Glomerular endothelial cell (primary cell): ENCODE results near the gene NCOA3. TPM values are rescaled to one million over a fixed set of nuclear protein-coding genes. Genes with fewer than 3 reads are reported as not detected.
"Not testable (repeated sequence)": the region's sequence is repeated elsewhere in the genome, so short reads cannot be mapped to it uniquely, and the experiment has no call there.

ENCODE experiments used
- DNase-seq: peaks from one replicate; pipeline ENCODE4 v3.0.0-alpha.2; 2011; ENCODE audit warnings: low read depth, low spot score; ENCODE audit errors: extremely low read depth
- total RNA-seq: library from RNA; depleted of rRNA; stranded (reverse); fragments of >200 nt; gene quantifications from 2 replicates; pipeline ENCODE4 v1.2.3, GENCODE V29; 2015

The NCOA3 gene
- 28.4 and 30.2 TPM in 2 replicates for total RNA-seq

DNA sequence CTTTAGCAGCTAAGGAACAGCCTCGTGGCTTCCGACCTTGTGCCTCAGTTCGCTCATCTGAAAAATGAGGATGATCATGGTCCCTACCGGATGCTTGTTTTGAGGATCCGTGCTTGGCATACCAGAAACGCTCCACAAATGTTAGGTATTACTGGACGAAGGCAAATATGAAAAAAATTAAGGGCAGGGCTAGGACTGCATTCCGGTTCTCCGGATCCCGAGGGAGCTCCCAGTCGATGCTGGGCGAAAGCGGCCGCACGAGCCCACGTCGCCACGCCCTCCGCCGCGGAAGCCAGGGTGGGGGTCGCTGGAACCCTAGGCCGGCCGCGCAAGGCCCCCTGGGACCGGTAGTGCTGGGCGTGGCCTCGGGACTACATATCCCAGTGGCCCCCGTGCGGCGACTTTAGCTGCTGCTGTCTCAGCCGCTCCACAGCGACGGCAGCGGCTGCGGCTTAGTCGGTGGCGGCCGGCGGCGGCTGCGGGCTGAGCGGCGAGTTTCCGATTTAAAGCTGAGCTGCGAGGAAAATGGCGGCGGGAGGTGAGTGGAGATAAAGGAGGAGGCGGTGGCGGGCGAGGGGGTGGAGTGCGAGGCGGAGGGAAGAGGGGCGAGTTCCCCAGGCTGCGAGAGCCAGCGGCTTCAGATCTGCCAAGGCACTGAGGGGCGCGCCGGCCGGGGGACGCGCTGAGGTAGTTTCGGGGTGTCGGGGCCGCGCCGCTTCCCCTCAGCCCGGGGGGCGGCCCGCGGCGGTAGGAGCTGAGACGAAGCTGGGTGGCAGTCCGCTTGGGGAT lies at the start of gene NCOA3:
Gene NCOA3 (plus strand): TSS at position 406 of the 789 bp plus-strand sequence. CDS start 120,361 bp downstream, outside the sequence.
- no peak for DNase-seq

DNA sequence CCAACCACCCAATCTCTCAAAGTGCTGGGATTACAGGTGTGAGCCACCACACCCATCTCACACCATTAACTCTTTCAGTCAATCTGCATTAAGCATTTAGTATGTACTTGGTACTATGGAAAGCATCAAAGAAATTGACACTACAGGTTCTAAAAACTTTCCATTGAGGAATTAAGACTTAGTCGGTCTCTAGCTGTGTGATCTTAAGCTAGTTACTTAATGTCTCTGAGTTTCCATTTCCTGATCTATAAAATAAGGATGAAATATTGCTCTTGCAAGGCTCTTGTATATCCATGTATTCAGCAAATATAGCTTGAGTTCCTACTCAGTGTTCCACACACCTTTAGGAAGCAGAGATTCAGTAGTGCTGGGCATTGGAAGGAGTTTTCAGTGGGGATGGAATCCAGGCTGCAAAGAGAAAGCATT lies 48.9 kb upstream of the NCOA3 start:
- DNase-seq, result no peak

DNA sequence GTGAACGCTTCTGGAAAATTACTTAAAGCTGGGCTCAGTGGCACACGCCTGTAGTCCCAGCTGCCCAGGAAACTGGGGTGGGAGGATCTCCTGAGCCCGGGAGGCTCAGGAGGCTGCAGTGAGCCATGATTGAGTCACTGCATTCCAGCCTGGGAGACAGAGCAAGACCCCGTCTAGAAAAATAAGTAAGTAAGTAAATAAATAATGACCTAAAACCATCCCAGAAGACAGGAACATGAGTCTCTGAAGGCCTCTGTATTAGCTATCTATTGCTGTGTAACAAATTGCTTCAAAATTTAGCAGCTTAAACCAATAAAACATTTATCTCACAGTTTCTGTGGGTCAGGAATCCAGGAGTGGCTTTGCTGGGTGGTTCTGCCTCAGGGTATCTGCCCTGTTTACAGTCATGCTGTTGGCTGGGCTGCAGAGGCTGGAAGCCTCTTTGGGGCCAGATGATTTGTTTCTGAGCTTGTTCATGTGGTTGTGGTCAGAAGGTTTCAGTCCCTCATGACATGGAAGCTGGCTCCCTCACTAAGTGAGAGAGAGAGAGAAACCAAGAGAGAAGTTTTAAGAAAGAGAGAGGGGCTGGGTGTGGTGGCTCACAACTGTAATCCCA lies 48.4 kb upstream of the NCOA3 start:
- no peak for DNase-seq

DNA sequence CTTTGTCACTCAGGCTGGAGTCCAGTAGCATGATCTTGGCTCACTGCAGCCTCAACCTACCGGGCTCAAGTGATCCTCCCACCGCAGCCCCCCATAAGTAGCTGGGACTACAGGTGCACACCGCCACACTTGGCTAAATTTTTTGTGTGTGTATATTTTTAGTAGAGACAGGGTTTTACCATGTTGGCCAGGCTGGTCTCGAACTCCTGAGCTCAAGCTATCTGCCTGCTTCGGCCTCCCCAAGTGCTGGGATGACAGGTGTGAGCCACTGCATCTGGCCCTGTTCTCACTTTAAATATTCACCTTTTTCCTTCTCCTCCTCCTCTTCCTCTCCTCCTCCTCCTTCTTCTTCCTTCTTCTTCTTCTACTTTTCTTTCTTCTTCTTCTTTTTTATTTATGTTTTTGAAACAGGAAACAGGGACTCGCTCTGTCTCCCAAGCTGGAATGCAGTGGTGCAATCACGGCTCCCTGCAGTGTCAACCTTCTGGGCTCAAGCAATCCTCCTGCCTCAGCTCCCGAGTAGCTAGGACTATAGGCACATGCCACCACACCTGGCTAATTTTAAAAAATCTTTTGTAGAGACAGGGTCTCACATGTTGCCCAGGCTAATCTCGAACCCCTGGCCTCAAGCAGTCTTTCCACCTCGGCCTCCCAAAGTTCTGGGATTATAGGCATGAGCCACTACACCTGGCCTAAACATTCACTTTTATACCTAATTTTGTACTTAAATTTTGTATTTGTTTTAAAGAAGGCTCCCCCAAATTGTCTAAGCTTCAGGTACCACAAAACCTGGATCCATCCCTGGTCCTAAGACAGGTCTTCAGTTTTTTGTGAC lies 47.2 kb upstream of the NCOA3 start:
- no peak for DNase-seq

DNA sequence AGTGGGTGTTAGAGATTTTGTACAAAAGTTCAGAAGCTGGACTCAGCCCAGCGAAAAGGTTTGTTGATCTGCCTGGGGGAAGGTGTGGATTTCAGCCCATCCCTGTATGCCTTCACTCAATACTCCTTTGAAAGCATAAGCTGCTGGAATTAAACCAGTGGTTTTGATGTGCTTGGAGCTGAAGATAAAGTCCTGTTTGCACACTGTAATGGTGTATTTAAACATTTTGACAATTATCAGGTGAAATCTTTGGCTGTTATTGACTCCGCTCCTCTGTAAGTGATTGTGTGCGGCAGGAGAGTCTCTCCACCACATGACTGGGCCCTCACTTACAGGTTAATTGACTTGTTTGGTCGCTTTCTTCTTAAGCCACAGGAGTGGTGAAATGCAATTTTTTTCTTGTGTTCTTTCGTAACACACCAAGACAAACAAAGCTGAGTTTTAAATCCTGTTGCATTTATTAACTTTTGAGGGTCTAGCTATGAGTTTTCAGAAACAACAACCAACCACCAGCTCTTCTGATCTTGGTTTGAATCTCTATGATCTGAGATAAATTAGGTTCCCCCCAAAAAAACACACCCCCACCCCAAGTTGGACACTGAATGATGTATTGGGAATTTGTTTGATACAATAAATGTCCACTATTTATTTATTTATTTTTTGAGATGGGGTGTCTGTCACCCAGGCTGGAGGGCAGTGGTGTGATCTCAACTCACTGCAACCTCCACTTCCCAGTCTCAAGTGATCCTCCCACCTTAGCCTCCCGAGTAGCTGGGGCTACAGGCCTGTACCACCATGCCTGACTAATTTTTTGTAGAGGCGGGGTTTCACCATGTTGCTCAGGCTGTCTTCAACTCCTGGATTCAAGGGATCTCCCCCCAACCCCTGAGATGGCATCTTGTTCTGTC lies 46.3 kb upstream of the NCOA3 start:
- DNase-seq, result no peak

DNA sequence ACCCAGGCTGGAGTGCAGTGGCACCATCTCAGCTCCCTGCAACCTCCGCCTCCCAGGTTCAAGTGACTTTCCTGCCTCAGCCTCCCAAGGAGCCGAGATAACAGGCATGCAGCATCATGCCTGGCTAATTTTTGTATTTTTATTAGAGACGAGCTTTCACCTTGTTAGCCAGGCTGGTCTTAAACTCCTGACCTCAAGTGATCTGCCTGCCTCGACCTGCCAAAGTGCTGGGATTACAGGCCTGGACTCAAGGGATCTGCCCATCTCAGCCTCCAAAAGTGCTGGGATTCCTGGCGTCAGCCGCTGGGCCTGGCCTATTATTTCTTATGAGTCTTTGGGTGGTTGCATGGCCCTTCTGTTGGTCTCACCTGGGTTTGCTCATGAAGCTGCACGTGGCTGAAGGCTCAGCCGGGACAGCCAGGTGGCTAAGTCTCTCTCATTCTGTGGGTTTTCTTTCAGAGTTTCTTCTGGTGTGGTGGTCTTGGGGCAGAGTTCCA lies 45.6 kb upstream of the NCOA3 start:
- DNase-seq, result no peak

DNA sequence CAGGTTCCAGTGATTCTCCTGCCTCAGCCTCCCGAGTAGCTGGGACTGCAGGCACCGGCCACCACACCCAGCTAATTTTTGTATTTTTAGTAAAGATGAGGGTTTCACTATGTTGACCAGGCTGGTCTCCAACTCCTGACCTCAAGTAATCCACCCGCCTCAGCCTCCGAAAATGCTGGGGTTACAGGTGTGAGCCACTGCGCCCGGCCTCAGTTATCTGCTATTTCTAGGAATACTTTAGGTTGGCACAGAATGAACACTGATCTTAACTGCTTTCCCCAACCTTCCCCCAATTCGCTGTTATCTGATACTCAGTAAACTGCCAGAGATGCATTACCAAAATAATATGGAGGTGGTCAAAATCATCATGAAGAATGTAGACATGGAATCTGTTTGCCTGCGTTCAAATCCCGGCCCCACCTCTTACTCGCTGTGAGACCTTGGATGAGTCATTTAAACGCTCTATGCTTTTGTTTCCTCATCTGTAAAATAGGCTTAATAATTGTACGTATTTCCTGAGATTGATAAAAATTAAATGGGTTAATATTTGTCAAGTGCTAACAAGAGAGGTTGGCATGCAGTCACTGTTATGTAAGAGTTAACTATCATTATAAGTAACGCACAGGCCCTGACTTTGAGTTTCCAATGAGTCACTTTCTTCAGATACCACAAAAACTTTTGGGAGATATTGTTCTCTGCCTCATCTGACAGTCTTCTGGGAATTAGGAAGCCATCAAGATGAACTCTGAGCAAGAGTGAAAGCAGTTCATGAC lies 44.5 kb upstream of the NCOA3 start:
- no peak for DNase-seq

DNA sequence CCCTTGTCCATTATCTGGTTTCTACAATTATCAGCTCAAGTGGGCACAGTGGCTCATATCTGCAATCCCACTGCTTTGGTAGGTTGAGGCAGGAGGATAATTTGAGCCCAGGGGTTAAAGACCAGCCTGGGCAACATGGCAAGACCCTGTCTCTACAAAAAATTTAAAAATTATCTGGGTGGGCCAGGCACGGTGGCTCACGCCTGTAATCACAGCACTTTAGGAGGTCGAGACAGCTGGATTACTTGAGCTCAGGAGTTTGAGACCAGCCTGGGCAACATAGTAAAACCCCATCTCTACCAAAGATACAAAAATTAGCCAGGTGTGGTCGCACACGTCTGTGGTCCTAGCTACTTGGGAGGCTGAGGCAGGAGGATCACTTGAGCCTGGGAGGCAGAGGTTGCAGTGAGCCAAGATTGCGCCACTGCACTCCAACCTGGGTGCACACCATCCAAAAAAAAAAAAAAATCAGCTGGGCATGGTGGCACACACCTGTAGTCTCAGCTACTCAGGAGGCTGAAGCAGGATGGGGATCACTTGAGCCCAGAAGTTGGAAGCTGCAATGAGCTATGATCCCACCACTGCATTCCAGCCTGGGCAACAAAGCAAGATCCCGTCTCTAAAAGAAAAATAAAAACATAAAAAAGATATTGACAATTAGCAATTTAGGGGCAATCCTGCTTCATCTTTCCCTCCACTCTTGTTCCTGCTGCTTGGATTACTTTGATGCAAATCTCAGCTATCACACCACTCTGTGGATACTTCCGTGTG lies 43.2 kb upstream of the NCOA3 start:
- DNase-seq, result not testable (repeated sequence)

DNA sequence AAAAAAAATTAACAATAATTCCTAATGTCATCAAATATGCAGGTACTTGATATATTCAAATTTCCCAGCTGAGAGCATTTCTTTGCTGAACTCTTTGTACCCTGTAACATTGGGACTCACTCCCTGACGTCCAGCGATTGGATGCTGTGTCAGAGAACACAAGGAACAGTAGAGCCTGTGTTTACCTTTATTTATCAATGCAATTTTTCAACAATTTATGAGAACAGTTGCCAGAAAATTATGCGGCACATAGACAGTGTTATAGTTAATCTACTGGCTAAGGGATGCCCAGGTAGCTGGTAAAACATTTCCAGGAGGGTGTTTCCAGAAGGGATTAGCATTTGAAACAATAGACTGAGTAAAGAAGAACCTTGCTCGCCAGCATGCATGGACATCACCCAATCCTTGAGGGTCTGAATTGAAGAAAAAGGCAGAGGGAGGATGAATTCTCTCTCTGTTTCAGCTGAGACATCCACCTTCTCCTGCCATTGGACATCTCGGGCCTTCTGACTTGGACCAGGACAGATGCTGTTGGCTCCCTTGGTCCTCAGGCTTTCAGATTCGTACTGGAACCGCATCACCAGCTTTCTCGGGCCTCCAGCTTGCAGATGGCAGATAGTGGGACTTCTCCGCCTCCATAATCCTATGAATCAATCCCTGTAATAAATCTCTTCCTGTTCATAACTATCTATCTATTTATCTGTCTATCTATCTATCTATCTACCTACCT lies 42.2 kb upstream of the NCOA3 start:
- no peak for DNase-seq

DNA sequence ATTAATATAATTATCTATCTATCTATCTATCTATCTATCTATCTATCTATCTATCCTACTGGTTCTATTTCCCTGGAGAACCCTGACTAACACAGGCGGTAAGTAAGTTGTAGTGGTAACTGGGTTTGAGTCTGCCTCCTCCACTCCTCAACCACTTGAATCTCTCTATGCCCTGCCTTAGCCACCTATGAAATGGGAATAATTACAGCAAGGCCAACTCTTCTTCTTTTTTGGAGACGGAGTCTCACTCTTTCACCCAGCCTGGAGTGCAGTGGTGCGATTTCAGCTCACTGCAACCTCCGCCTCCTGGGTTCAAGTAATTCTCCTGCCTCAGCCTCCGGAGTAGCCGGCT lies 41.0 kb upstream of the NCOA3 start:
- DNase-seq, result not testable (repeated sequence)

DNA sequence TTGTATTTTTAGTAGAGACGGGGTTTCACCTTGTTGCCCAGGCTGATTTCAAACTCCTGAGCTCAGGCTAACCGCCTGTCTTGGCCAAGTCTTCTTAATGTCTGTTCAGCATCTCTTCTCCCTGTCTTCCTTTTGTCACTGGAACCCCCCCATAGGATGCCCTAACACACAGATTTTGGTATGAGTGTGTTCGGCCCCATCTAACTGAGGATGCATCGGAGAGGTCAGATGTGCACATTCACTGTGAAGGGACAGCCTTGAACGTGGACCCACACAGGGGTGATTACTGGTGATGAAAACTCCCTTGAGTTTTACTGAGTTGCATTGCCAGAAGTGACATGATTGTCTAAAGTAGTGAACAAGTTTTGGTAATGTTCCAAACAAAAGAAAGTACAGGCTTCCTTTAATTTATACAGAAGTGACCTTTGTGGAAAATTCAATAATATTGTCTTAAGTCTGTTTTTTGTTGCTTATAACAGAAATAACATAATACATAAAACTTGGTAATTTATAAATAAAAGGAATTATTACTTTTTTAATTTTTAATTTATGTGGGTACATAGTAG lies 40.5 kb upstream of the NCOA3 start:
- no peak for DNase-seq

DNA sequence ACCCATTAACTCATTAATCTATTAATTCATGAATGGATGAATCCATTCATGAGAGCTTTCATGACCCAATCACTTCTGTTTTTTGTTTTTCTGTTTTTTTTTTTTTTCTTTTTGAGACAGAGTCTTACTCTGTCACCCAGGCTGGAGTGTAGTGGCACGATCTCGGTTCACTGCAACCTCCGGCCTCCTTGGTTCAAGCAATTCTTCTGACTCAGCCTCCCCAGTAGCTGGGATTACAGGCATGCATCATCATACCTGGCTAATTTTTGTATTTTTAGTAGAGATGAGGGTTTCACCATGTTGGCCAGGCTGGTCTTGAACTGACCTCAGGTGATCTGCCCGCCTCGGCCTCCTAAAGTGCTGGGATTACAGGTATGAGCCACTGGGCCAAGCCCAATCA lies 39.8 kb upstream of the NCOA3 start:
- not testable (repeated sequence) for DNase-seq

DNA sequence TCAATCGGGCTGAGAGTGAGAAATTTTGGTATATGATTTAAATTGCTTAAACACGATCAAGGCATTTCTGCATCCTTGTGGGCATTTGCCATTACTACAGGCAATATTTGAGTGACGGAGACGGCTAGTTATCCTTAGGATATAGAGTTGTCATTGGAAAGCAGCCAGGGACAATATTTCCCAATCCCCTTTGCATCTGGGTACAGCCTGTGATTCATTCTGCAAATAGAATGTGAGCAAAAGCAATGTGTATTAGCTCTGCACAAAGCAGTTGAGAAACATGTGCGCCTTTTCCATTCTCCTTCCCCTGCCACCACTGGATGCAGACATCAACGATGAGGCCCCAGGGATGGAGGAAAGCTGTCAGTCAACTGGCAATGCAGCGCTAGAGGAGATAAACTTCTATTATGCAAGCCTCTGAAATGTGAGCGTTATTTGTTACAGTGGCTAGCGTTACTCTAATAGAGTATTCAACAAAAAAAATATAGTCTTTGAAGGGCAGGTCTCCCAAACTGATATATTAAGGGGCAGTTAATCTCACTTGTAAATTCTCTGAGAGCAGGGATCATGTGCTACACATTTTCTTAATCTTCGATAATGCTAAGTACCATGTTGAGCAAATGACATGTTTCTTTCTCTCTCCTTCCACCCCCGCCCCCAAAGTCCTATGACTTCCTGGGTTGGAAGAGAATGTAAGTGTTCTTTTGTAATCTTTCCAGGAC lies 37.1 kb upstream of the NCOA3 start:
- peak; percentile 71 for DNase-seq

DNA sequence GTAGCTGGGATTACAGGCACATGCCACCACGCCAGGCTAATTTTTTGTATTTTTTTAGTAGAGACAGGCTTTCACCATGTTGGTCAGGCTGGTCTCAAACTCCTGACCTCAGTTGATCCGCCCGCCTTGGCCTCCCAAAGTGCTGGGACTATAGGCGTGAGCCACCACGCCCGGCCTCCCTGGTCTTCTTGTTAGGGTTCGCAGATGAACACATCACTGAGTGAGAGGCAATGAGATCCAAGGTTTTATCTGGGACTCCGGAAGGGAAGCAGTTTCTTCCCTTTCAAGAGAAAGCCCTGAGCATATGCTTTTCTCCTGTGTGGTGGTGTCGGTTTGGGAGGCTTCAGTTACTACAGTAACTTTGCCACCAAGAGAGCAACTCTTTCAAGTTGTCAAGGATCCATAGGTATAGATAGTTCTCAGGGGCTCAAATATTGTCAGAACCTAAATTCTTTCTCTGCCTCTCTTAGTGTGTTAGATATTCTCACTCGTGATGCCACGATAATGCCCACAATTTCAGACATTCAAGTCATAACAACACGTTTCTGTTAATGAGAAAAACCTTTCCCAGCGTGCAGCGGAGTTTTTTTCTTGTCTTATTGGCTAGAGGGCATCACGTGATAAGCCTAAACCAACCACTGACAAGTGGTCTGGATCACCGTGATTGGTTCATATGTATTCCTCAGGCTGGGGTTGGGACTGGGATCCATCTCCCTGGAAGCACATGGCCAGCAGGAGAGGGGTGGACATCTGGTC lies 36.2 kb upstream of the NCOA3 start:
- no peak for DNase-seq

DNA sequence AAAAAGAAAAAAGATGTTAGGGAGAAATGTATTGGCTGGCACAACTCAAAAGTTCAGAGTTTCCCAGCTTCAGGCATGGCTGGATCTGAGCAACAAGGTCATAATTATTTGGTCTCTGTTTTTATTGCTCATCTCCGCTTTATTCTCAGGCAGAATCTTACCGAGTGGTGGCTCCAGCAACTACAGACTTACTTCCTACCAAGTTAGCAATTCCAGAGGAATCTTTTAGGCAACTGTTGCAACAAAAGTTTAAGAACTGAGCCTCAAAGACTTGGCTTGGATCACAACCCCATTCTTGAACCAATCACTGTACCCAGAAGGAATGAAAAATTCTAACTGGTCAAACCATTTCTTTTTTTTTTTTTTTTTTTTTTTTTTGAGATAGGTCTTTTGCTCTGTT lies 35.5 kb upstream of the NCOA3 start:
- no peak for DNase-seq

DNA sequence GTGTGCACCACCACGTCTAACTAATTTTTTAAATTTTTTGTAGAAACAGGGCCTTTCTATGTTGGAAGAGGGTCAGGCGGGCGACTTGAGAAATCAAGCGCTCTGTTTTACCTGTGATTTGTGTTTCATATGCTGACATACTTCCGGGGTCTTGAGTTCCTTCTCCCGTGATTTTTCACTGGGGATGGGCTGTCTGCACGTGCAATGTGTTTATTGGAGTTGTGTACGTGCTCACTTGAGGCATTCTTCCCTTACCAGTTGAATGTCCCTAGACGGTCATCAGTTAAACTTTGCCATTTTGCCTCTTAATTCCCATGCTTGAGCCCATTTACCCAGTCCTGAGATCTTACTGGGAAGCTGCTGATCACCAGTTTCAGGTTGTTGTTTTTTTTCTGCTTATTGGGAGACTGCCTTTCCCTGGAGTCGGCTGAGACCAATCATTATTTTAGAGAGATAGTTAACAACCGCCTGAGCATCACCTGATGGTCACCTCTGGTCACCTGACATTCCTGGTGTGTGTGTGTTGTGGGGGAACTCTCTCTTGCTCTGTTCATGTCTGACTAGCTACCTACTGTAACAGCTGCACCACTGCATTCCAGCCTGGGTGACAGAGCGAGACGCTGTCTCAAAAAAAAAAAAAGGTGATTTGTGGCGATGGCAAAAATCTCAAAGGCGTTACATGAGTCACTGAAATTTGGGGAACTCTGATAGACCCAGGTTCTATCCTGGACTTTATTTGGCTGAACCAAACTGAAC lies 34.8 kb upstream of the NCOA3 start:
- no peak for DNase-seq
